ACC112 (cell line): ENCODE measurements around the gene ABO.
"Not testable (repeated sequence)": the region's sequence is repeated elsewhere in the genome, so short reads cannot be mapped to it uniquely, and the experiment has no call there.

Experiments used
- H2AFZ ChIP-seq: fragments of 200-600 bp; sonication (generic); one replicate; pipeline ENCODE4 v1.6.0; 2017; ENCODE audit warnings: antibody characterized with exemption, low read length; ENCODE audit not compliant: unreplicated experiment
- H3K27ac ChIP-seq: fragments of 200-600 bp; sonication (generic); 2 replicates; pipeline ENCODE4 v1.5.1; 2014; ENCODE audit warnings: low read depth, mild to moderate bottlenecking, antibody characterized with exemption, low read length, moderate library complexity
- H3K27me3 ChIP-seq: fragments of 200-600 bp; sonication (generic); 2 replicates; pipeline ENCODE4 v1.6.1; 2014; ENCODE audit warnings: mild to moderate bottlenecking, antibody characterized with exemption, low read length, moderate library complexity, mixed read lengths; ENCODE audit not compliant: insufficient read depth
- H3K36me3 ChIP-seq: fragments of 200-600 bp; sonication (generic); 2 replicates; pipeline ENCODE4 v1.6.1; 2016; ENCODE audit warnings: mild to moderate bottlenecking, antibody characterized with exemption, low read length, moderate library complexity, mixed read lengths; ENCODE audit not compliant: insufficient read depth
- H3K4me1 ChIP-seq: fragments of 200-600 bp; sonication (generic); one replicate; pipeline ENCODE4 v1.6.1; 2016; ENCODE audit warnings: low read length, mixed read lengths; ENCODE audit not compliant: insufficient read depth, unreplicated experiment, control insufficient read depth
- H3K4me3 ChIP-seq: fragments of 200-600 bp; sonication (generic); 2 replicates; pipeline ENCODE4 v1.5.1; 2014; ENCODE audit warnings: mild to moderate bottlenecking, low read depth, low read length
- H3K79me2 ChIP-seq: fragments of 200-600 bp; sonication (generic); one replicate; pipeline ENCODE4 v1.6.0; 2016; ENCODE audit warnings: low read length; ENCODE audit not compliant: control insufficient read depth, unreplicated experiment, insufficient read depth

Gene ABO

DNA sequence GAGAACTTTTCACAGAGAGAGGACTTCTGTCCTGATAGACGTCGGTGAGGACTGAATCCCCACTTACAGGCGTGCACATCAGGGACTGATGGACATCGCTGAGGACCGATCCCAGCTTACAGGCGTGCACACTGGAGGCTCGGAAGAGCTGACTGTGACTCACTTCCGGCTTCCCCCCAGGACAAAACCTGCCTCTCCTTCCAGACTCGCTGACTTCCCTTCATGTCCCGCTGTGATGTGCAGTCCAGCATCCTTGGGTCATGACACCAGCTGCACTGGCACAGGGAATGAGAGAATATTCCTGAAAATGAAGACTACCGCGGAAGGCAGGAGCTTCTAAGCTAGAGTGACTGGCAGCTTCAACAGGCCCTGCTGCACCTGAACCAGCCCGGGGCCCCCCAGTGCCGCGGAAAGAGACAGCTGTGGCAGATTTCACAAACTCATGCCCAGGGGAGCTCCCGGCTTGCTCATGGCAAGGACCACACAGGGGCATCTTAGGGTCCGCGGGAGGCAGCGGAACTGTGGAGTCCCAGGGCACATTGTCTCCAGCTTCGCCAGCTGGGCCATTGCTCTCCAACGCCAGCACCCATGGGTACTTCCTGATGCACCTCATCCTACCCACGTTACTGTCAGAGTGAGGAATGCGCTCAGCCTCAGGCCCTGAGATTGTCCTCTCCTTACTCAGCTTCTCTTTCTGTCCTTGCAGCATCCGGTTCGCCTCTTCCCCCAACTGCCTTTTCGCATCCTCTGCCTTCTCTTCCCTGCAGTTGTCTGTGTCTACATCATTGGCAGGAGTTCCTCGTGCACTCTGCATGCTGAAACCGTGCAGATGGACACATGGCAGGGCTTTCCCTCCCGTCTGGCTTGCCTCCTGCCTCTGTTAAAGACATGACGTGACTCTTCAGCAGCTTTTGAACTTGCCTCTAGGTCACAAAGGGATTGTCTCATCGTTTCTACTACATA lies 31.5 kb upstream of the ABO start:
- Histone ChIP-seq H3K27ac (no peak overlapping the region), H3K36me3 (no peaks in the 10 kb centered on the region), H2AFZ (no peak overlapping the region), H3K4me1 (no peaks in the 10 kb centered on the region), H3K79me2 (no peaks in the 10 kb centered on the region), H3K4me3 (no peak overlapping the region), H3K27me3 (peaks cover 65% of the 10 kb centered on the region)

- Histone ChIP-seq H3K27ac (no peak overlapping the region), H3K27me3 (peaks cover 73% of the 10 kb centered on the region), H3K4me3 (no peak overlapping the region), H3K36me3 (no peaks in the 10 kb centered on the region), H3K79me2 (no peaks in the 10 kb centered on the region), H2AFZ (no peak overlapping the region), H3K4me1 (no peaks in the 10 kb centered on the region)
Measured at GRCh38 chr9:133305731-133306130, 30.7 kb upstream of the ABO start.

DNA sequence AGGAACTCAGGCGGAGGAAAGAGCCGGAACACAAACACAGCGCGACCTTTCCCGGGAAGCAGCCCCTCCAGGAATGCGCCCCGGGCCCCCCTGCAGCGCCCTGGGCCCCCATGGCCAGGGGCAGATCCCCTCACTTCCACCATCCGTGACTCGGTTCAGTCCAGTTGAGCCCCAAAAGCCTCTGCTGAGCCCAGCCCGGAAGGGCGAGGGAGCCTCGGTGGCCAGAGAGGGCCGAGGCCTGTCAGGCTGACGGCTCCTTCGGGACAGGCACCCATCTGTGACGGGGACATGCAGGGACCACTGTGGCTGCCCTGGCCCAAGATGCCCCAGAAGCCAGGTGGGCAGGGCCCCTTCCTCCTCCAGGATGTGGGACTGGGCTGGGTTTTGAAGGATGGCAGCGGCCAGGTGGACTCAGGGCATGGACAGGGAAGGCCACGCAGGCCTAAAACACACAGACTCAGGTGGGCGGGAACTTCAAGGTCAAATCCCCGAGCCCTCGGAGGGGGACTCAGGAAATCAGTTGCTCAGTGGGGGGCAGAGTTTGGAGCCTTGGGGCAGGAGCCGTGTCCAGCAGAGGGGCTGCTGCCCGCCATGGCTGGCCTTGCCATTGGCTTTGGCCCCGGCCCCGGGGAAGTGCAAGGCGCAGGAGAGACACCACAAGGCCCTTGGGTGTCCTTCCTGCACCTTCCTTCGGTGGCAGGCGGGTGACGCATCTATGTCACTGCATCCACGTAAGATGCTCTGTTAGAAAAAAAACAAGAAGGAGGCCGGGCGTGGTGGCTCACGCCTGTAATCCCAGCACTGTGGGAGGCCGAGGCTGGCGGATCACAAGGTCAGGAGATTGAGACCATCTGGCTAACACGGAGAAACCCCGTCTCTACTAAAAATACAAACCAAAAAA lies 29.7 kb upstream of the ABO start:
- Histone ChIP-seq H2AFZ (no peak overlapping the region), H3K4me3 (no peak overlapping the region), H3K27me3 (peaks cover 75% of the 10 kb centered on the region), H3K79me2 (no peaks in the 10 kb centered on the region), H3K36me3 (no peaks in the 10 kb centered on the region), H3K27ac (no peak overlapping the region), H3K4me1 (no peaks in the 10 kb centered on the region)

GRCh38 chr9:133304158-133304470 lies 29.1 kb upstream of the ABO start:
- Histone ChIP-seq H3K4me1 (no peaks in the 10 kb centered on the region), H2AFZ (no peak overlapping the region), H3K27ac (no peak overlapping the region), H3K4me3 (no peak overlapping the region), H3K36me3 (no peaks in the 10 kb centered on the region), H3K27me3 (peaks cover 74% of the 10 kb centered on the region), H3K79me2 (no peaks in the 10 kb centered on the region)

GRCh38 chr9:133303266-133304157 lies 28.5 kb upstream of the ABO start:
- Histone ChIP-seq H3K27me3 (peaks cover 73% of the 10 kb centered on the region), H3K4me1 (no peaks in the 10 kb centered on the region), H3K4me3 (no peak overlapping the region), H3K36me3 (no peaks in the 10 kb centered on the region), H3K79me2 (no peaks in the 10 kb centered on the region), H2AFZ (no peak overlapping the region), H3K27ac (no peak overlapping the region)

DNA sequence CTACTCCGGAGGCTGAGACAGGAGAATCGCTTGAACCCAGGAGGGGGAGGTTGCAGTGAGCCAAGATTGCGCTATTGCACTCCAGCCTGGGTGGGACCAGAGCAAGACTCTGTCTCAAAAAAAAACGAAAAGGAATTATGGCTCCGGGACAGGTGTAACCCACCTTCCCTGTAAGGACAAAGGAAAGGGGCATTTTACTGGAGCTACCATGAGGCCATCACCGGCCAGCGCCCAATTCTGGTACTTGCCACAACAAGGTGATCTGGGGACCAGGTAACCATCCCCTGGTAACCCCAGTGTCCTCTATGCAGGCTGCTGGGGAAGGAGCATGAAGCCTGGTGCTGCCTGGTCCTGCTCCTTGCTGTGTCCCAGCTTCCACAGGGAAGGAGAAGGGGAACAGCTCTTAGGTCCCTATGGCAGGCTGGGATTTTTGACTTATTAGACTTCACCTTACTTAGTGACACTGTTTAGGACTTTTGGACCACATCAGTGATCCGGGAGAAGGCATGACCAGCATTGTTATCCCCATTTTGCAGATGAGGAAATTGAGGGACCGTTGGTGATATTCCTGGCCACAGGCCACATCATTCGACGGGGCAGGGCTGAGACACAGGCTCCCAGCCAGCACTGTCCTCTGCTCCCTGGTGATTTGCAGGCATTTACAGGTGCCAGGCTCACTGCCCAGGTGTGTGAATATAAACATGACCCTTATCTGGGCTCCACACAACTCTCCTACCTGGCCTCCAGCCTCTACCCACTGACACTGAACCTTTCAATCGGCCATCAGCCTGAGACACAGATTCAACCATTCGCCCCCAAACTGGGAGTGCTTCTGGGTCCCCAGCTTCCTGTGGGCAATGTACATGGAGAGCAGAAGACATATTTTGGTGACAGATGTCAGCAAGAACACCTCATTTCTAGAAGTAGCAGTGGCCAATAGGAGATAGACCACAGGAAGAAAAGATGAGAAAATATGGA lies 26.5 kb upstream of the ABO start:
- Histone ChIP-seq H3K4me1 (no peaks in the 10 kb centered on the region), H3K79me2 (no peaks in the 10 kb centered on the region), H3K36me3 (no peaks in the 10 kb centered on the region), H3K4me3 (no peak overlapping the region), H3K27ac (no peak overlapping the region), H3K27me3 (peaks cover 74% of the 10 kb centered on the region), H2AFZ (no peak overlapping the region)

GRCh38 chr9:133299996-133300395 lies 25.0 kb upstream of the ABO start:
- not testable (repeated sequence) for H3K4me1 ChIP-seq, H3K4me3 ChIP-seq, H3K79me2 ChIP-seq, H3K27ac ChIP-seq, H2AFZ ChIP-seq, H3K36me3 ChIP-seq
- peaks cover 73% of the 10 kb centered on the region for H3K27me3 ChIP-seq

DNA sequence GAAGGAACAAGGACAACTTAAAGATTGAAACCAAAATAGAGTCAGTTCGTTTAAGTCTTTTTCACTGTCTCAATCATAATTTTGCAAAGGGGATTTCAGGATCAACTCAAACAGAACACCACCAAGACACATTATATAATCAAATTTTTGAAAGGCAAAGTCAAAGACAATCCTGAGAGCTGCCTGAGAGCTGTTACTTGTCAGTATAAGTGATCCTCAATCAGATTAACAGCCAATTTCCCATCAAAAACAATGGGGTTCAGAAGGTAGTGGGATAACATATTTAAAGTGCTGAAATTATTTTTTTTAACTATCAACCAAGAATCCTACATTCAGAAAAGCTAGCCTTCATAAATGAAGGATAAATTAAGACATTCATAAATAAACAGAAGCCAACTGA lies 19.3 kb upstream of the ABO start:
- Histone ChIP-seq H3K79me2 (no peaks in the 10 kb centered on the region), H3K27ac (no peak overlapping the region), H3K4me3 (no peak overlapping the region), H3K4me1 (no peaks in the 10 kb centered on the region), H2AFZ (no peak overlapping the region), H3K27me3 (peaks cover 76% of the 10 kb centered on the region), H3K36me3 (no peaks in the 10 kb centered on the region)

GRCh38 chr9:133290751-133291302 lies 15.8 kb upstream of the ABO start:
- H3K27me3 ChIP-seq = peaks cover 61% of the 10 kb centered on the region
- no peak overlapping the region for H3K4me3 ChIP-seq
- H3K4me1 ChIP-seq = no peaks in the 10 kb centered on the region
- H3K79me2 ChIP-seq = no peaks in the 10 kb centered on the region
- H2AFZ ChIP-seq = no peak overlapping the region
- H3K36me3 ChIP-seq = no peaks in the 10 kb centered on the region
- no peak overlapping the region for H3K27ac ChIP-seq
